ENCODE measurements around the gene PARVA. TPM values are rescaled to one million over a fixed set of nuclear protein-coding genes. Genes with fewer than 3 reads are reported as not detected.

Gene PARVA
- total RNA-seq, 1 donor from 2014 or later: 144 TPM

DNA sequence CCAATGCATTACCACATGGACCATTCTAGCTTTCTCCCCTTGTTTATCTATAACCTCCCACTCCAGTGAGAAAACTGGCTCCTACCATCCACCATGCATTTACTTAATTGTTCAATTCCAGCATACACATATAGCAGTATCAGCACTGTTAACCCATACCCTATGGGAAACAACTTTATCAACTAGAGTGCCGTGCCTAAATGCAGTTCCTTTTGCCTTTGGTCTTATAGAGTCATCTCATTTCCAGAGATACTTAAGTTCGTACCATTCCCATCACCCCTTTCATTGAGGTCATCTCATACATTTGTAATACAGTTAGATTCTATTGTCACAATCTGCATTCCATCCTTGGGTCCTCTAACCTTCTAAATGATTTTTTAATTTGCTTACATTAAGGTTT is 86.9 kb downstream of the PARVA start:
- H3K4me3 Mint-ChIP-seq (ENCODE audit: unreplicated experiment): no peak overlapping the region
- H3K27me3 Mint-ChIP-seq (ENCODE audit: unreplicated experiment): no peaks in the 10 kb centered on the region
- peaks cover 6% of the 10 kb centered on the region for H3K9me3 Mint-ChIP-seq (ENCODE audit: unreplicated experiment)
- H3K27ac Mint-ChIP-seq (ENCODE audit: unreplicated experiment): no peak overlapping the region
- peaks cover 8% of the 10 kb centered on the region for H3K36me3 Mint-ChIP-seq (ENCODE audit: unreplicated experiment)
- DNase-seq (ENCODE audit: extremely low spot score, unreplicated experiment): no peak
- TF ChIP-seq, protein P1, sequence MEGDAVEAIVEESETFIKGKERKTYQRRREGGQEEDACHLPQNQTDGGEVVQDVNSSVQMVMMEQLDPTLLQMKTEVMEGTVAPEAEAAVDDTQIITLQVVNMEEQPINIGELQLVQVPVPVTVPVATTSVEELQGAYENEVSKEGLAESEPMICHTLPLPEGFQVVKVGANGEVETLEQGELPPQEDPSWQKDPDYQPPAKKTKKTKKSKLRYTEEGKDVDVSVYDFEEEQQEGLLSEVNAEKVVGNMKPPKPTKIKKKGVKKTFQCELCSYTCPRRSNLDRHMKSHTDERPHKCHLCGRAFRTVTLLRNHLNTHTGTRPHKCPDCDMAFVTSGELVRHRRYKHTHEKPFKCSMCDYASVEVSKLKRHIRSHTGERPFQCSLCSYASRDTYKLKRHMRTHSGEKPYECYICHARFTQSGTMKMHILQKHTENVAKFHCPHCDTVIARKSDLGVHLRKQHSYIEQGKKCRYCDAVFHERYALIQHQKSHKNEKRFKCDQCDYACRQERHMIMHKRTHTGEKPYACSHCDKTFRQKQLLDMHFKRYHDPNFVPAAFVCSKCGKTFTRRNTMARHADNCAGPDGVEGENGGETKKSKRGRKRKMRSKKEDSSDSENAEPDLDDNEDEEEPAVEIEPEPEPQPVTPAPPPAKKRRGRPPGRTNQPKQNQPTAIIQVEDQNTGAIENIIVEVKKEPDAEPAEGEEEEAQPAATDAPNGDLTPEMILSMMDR (IDR thresholded peaks at IDR 0.05): no peak
- peaks cover 39% of the 10 kb centered on the region for H3K4me1 Mint-ChIP-seq (ENCODE audit: unreplicated experiment)

DNA sequence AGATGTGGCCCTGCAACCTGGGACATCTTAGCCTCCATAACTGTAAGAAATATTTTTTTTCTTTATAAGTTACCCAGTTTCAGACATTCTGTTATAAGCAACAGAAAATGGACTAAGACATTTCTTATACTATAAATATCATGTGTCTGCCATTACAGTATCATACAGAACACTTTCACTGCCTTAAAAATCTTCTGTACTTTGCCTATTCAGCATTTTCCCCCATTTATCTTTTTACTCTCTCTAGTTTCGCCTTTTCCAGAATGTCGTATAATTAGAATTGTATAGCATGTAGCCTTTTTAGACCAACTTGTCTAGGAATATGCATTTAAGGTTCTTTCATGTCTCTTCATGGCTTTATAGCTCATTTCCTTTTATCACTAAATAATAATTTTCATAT is 88.0 kb downstream of the PARVA start:
- H3K9me3 Mint-ChIP-seq (ENCODE audit: unreplicated experiment): peaks cover 6% of the 10 kb centered on the region
- DNase-seq (ENCODE audit: extremely low spot score, unreplicated experiment): no peak
- H3K36me3 Mint-ChIP-seq (ENCODE audit: unreplicated experiment): peaks cover 8% of the 10 kb centered on the region
- no peaks in the 10 kb centered on the region for H3K27me3 Mint-ChIP-seq (ENCODE audit: unreplicated experiment)
- no peak overlapping the region for H3K27ac Mint-ChIP-seq (ENCODE audit: unreplicated experiment)
- peaks cover 39% of the 10 kb centered on the region for H3K4me1 Mint-ChIP-seq (ENCODE audit: unreplicated experiment)
- TF ChIP-seq, protein P1 (IDR thresholded peaks at IDR 0.05): no peak
- no peak overlapping the region for H3K4me3 Mint-ChIP-seq (ENCODE audit: unreplicated experiment)

DNA sequence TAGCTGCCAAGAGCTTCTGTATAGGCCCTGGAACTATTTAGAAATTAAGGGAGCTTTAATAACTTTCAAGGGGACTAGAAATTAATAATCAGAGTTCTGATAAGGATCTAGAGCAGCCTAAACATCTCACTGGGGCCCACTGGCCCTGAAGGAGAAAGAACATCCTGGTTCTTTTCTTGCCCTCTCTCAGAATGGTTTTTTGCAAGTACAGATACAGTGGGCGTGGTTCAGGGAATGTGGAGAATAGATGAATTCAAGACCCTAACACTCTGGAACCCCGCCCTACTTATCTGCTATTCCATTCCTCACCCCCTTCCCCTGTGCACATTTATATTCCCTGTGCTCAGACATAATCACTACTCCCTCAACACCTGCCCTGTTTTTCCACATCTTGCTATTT is 90.2 kb downstream of the PARVA start:
- Mint-ChIP-seq H3K9me3 (ENCODE audit: unreplicated experiment) (peaks cover 6% of the 10 kb centered on the region), H3K4me3 (ENCODE audit: unreplicated experiment) (no peak overlapping the region), H3K27ac (ENCODE audit: unreplicated experiment) (no peak overlapping the region), H3K4me1 (ENCODE audit: unreplicated experiment) (peaks cover 39% of the 10 kb centered on the region), H3K27me3 (ENCODE audit: unreplicated experiment) (no peaks in the 10 kb centered on the region), H3K36me3 (ENCODE audit: unreplicated experiment) (peaks cover 8% of the 10 kb centered on the region)
- no peak for DNase-seq (ENCODE audit: extremely low spot score, unreplicated experiment)
- TF ChIP-seq, protein P1 (IDR thresholded peaks at IDR 0.05): no peak

DNA sequence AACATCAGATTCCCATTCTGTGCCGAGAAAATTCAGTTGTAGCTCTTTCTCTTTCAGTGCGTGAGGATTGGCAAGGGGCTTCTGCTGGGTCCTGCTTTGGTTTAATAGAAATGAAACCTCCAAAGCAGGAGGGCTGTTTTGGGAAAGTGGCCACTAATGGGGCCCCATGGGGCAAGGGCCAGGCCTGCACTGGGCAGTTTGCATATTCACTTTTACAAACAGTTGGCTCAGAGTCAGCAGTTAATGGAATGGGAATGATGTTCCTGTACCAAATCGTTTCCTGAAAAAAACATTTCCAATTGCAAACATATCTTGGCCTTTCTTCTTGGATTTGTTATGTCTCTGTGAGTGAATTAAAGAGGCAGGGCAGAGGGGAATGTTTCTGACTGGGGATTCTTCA is 92.1 kb downstream of the PARVA start:
- H3K9me3 Mint-ChIP-seq (ENCODE audit: unreplicated experiment): peaks cover 2% of the 10 kb centered on the region
- peaks cover 51% of the 10 kb centered on the region for H3K4me1 Mint-ChIP-seq (ENCODE audit: unreplicated experiment)
- no peaks in the 10 kb centered on the region for H3K27me3 Mint-ChIP-seq (ENCODE audit: unreplicated experiment)
- peak overlapping the region; percentile 8 for H3K4me3 Mint-ChIP-seq (ENCODE audit: unreplicated experiment)
- TF ChIP-seq, protein P1 (IDR thresholded peaks at IDR 0.05): no peak
- DNase-seq (ENCODE audit: extremely low spot score, unreplicated experiment): no peak
- peaks cover 12% of the 10 kb centered on the region for H3K36me3 Mint-ChIP-seq (ENCODE audit: unreplicated experiment)
- H3K27ac Mint-ChIP-seq (ENCODE audit: unreplicated experiment): peak overlapping the region; percentile 75

DNA sequence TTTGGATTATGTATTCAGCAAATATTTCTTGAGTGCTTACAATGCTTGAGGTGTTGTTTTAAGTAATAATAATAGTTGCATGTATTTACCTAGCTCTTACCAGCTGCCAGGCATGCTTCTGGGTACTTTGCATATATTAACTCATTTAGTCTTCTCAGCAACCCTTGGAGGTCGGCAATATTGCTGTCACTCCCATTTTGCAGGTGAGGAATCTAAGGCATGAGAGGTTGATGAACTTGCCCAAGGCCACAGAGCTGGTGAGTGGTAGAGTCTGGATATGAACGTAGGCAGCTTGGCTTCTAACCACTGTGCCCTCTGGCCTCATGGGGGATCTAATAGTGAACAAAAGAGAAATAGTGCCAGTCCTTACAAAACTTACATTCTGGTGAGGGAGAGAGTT is 92.9 kb downstream of the PARVA start:
- TF ChIP-seq, protein P1 (IDR thresholded peaks at IDR 0.05): no peak
- peaks cover 16% of the 10 kb centered on the region for H3K36me3 Mint-ChIP-seq (ENCODE audit: unreplicated experiment)
- H3K27ac Mint-ChIP-seq (ENCODE audit: unreplicated experiment): peak overlapping the region; percentile 74
- no peaks in the 10 kb centered on the region for H3K27me3 Mint-ChIP-seq (ENCODE audit: unreplicated experiment)
- DNase-seq (ENCODE audit: extremely low spot score, unreplicated experiment): no peak
- no peaks in the 10 kb centered on the region for H3K9me3 Mint-ChIP-seq (ENCODE audit: unreplicated experiment)
- H3K4me3 Mint-ChIP-seq (ENCODE audit: unreplicated experiment): no peak overlapping the region
- H3K4me1 Mint-ChIP-seq (ENCODE audit: unreplicated experiment): peaks cover 51% of the 10 kb centered on the region

All from osteocyte (in vitro differentiated cells).